Testis (tissue), 3 donors: ENCODE measurements around the gene ZDHHC7. TPM values are rescaled to one million over a fixed set of nuclear protein-coding genes. Genes with fewer than 3 reads are reported as not detected.
A peak's percentile ranks its signal among the peaks of the same experiment; 100 is the strongest.

Experiments used
- DNase-seq: peaks from one replicate; pipeline ENCODE4 v3.0.0-alpha.2; 2019
- H3K27ac ChIP-seq, 2 donors: fragments of 200-600 bp; sonication (generic); one replicate each; pipeline ENCODE4 v1.5.1; 2019
- H3K27me3 ChIP-seq: fragments of 200-600 bp; sonication (generic); one replicate; pipeline ENCODE4 v1.5.1; 2019
- H3K36me3 ChIP-seq: fragments of 200-600 bp; sonication (generic); one replicate; pipeline ENCODE4 v1.5.1; 2017; ENCODE audit warnings: low read depth; ENCODE audit errors: missing control alignments
- H3K4me1 ChIP-seq: fragments of 200-600 bp; sonication (generic); one replicate; pipeline ENCODE4 v1.5.1; 2019
- H3K4me3 ChIP-seq, 2 donors: fragments of 200-600 bp; sonication (generic); one replicate each; pipeline ENCODE4 v1.5.1; 2017 to 2019
- H3K9me3 ChIP-seq: fragments of 200-600 bp; sonication (generic); one replicate; pipeline ENCODE4 v1.5.1; 2017
- CTCF ChIP-seq, 3 experiments: fragments of 450-650 bp in 2 of 3; fragments of 200-600 bp in 1 of 3; sonication (generic) in 1 of 3; IDR thresholded peaks; one replicate each; pipeline ENCODE4 v1.5.1; 2016 to 2019; ENCODE audit warnings: antibody characterized with exemption in 3 of 3, mild to moderate bottlenecking in 2 of 3, moderate library complexity in 1 of 3
- POLR2A ChIP-seq: fragments of 450-650 bp; IDR thresholded peaks from one replicate; pipeline ENCODE4 v1.6.1; 2017; ENCODE audit warnings: antibody characterized with exemption, mild to moderate bottlenecking, moderate library complexity
- WGBS, 2 donors: methylation state at CpG; one replicate each; pipeline ENCODE4 v1.1.5; 2018; 5-methylcytosine and 5-hydroxymethylcytosine counted together
- intact Hi-C: fragments of 100-400 bp; cut with DNase I; formaldehyde crosslinking; loops from one replicate; pipeline ENCODE4 v1.15.1; 2023; ENCODE audit warnings: low total_unique reads
- polyA plus RNA-seq: library from polyadenylated mRNA; stranded (reverse); fragments of 350-450 nt; fragmentation: Illumina TruSeq; extraction: RNeasy Lipid Tissue Mini Kit (QIAGEN cat#74804); gene quantifications from one replicate; pipeline ENCODE4 v1.2.3, GENCODE V29; 2014; ENCODE audit warnings: low read depth, low replicate concordance; ENCODE audit not compliant: insufficient read depth
- total RNA-seq, 2 donors: library from RNA; depleted of rRNA; stranded (reverse); fragments of >200 nt; gene quantifications; one replicate each; pipeline ENCODE4 v1.2.3, GENCODE V29; 2016

The ZDHHC7 gene
- total and polyA plus RNA-seq, 3 donors from 2014 or later = 29.4 to 42.7 (median 35.0) TPM

- Histone ChIP-seq H3K4me1 (peaks cover 45% of the 10 kb centered on the region), H3K27me3 (no peaks in the 10 kb centered on the region), H3K9me3 (no peaks in the 10 kb centered on the region), H3K27ac (peak overlapping the region; percentile 16 to 64), H3K36me3 (no peaks in the 10 kb centered on the region), H3K4me3 (no peak overlapping the region)
- WGBS, 2 donors = 73% methylated on average over 8 of the region's 8 CpGs
- intact Hi-C loops = no loop called here
- DNase-seq = no peak
- TF ChIP-seq CTCF (IDR thresholded peaks at IDR 0.05) = no peak
- no peak for TF ChIP-seq POLR2A
Measured at GRCh38 chr16:85051683-85052082, 40.3 kb upstream of the ZDHHC7 start.

- intact Hi-C loops = no loop called here
- 47 to 59% methylated on average over 8 of the region's 8 CpGs for WGBS, 2 donors
Measured at GRCh38 chr16:85051067-85051581, 39.8 kb upstream of the ZDHHC7 start.

GRCh38 chr16:85049706-85050305 is 38.5 kb upstream of the ZDHHC7 start:
- Histone ChIP-seq H3K4me1 (peaks cover 26% of the 10 kb centered on the region), H3K9me3 (no peaks in the 10 kb centered on the region), H3K27ac (no peak overlapping the region), H3K4me3 (no peak overlapping the region), H3K27me3 (no peaks in the 10 kb centered on the region), H3K36me3 (no peaks in the 10 kb centered on the region)
- intact Hi-C loops = no loop called here
- 91 to 98% methylated on average over 13 to 15 of the region's 15 CpGs for WGBS, 2 donors
- TF ChIP-seq POLR2A (no peak), CTCF (IDR thresholded peaks at IDR 0.05) (no peak)
- DNase-seq = no peak

More at GRCh38 chr16:85051067-85051581, 39.8 kb upstream of the ZDHHC7 start:
- no peaks in the 10 kb centered on the region for H3K9me3 ChIP-seq
- peak overlapping the region; percentile 16 to 64 for H3K27ac ChIP-seq
- H3K4me1 ChIP-seq = peaks cover 40% of the 10 kb centered on the region
- H3K4me3 ChIP-seq = no peak overlapping the region
- no peaks in the 10 kb centered on the region for H3K36me3 ChIP-seq
- no peak for TF ChIP-seq CTCF (IDR thresholded peaks at IDR 0.05)
- DNase-seq = no peak
- no peaks in the 10 kb centered on the region for H3K27me3 ChIP-seq

GRCh38 chr16:85048921-85049562 is 37.7 kb upstream of the ZDHHC7 start:
- no peaks in the 10 kb centered on the region for H3K36me3 ChIP-seq
- no peak overlapping the region for H3K27ac ChIP-seq
- peaks cover 23% of the 10 kb centered on the region for H3K4me1 ChIP-seq
- H3K27me3 ChIP-seq = no peaks in the 10 kb centered on the region
- no peaks in the 10 kb centered on the region for H3K9me3 ChIP-seq
- TF ChIP-seq CTCF (IDR thresholded peaks at IDR 0.05) = no peak
- TF ChIP-seq POLR2A = no peak
- H3K4me3 ChIP-seq = no peak overlapping the region
- intact Hi-C loops = no loop called here
- DNase-seq = peak; percentile 84
- WGBS, 2 donors = 82 to 86% methylated on average over 9 to 16 of the region's 17 CpGs
